IMR-90 (cell line): ENCODE data around the gene TEAD1. TPM values are rescaled to one million over a fixed set of nuclear protein-coding genes. Genes with fewer than 3 reads are reported as not detected.

ENCODE experiments used
- ATAC-seq: fragments of 200-7000 bp; cut with Tn5 transposase; 2 replicates; pipeline ENCODE4 v1.9.1; 2020; ENCODE audit warnings: low read depth, mild to moderate bottlenecking, moderate library complexity
- BruUV-seq: library from RNA; stranded (reverse); fragments of 400-500 nt; replicated peaks from 2 replicates; lab custom pipeline; 2021; lab: Mats Ljungman, UMichigan
- CTCF ChIA-PET: fragments of 300-600 bp; formaldehyde crosslinking; extraction: SDS; loops from one replicate; lab custom pipeline; 2021; ENCODE audit warnings: antibody characterized with exemption; lab: Yijun Ruan, JAX
- POLR2A ChIA-PET: fragments of 300-600 bp; sonication (Branson Sonifier 250); formaldehyde crosslinking; loops from one replicate; lab custom pipeline; 2022; ENCODE audit warnings: antibody characterized with exemption; ENCODE audit not compliant: unreplicated experiment; lab: Charles Lee
- DNase-seq: peaks from one replicate; pipeline ENCODE4 v3.0.0; 2013
- H2AFZ ChIP-seq: replicated peaks from 2 replicates; pipeline ENCODE3; 2013; ENCODE audit warnings: low read length, mild to moderate bottlenecking; ENCODE audit not compliant: poor library complexity
- H2AK5ac ChIP-seq: 2 replicates; pipeline ENCODE4 v1.6.1; 2013; ENCODE audit warnings: low read depth, low read length, inconsistent platforms
- H2AK9ac ChIP-seq: replicated peaks from 2 replicates; pipeline ENCODE3; 2013; ENCODE audit warnings: mild to moderate bottlenecking, low read depth, low read length, moderate library complexity; ENCODE audit not compliant: poor library complexity
- H2BK120ac ChIP-seq: 2 replicates; pipeline ENCODE4 v1.6.1; 2013; ENCODE audit warnings: low read depth, low read length, inconsistent platforms
- H2BK15ac ChIP-seq: 3 replicates; pipeline ENCODE4 v1.6.1; 2013; ENCODE audit warnings: low read depth, low read length, inconsistent platforms
- H2BK20ac ChIP-seq: 2 replicates; pipeline ENCODE4 v1.6.1; 2013; ENCODE audit warnings: low read depth, mild to moderate bottlenecking, inconsistent platforms, low read length, moderate library complexity
- H2BK5ac ChIP-seq: 2 replicates; pipeline ENCODE4 v1.6.1; 2013; ENCODE audit warnings: mild to moderate bottlenecking, low read depth, low read length, inconsistent platforms; ENCODE audit not compliant: poor library complexity, severe bottlenecking
- H3K14ac ChIP-seq: replicated peaks from 2 replicates; pipeline ENCODE4 v1.6.1; 2013; ENCODE audit warnings: low read depth, low read length, inconsistent platforms
- H3K18ac ChIP-seq: 2 replicates; pipeline ENCODE4 v1.6.1; 2013; ENCODE audit warnings: low read depth, low read length, control low read depth
- H3K23ac ChIP-seq: 2 replicates; pipeline ENCODE4 v1.6.1; 2013; ENCODE audit warnings: low read depth, low read length, inconsistent platforms
- H3K27ac ChIP-seq: 2 replicates; pipeline ENCODE4 v1.5.1; 2013; ENCODE audit warnings: mild to moderate bottlenecking, control low read depth, low read length; ENCODE audit not compliant: insufficient read depth
- H3K27me3 ChIP-seq: 2 replicates; pipeline ENCODE4 v1.6.1; 2013; ENCODE audit warnings: low read length; ENCODE audit not compliant: control insufficient read depth, insufficient read depth
- H3K36me3 ChIP-seq: 2 replicates; pipeline ENCODE4 v1.6.1; 2013; ENCODE audit warnings: low read length, mixed read lengths; ENCODE audit not compliant: control insufficient read depth, insufficient read depth
- H3K4ac ChIP-seq: 2 replicates; pipeline ENCODE4 v1.6.1; 2013; ENCODE audit warnings: low read depth, low read length, inconsistent platforms
- H3K4me1 ChIP-seq: 2 replicates; pipeline ENCODE4 v1.6.1; 2013; ENCODE audit warnings: low read length, mixed read lengths; ENCODE audit not compliant: control insufficient read depth, insufficient read depth
- H3K4me2 ChIP-seq: 2 replicates; pipeline ENCODE4 v1.6.1; 2013; ENCODE audit warnings: low read depth, mild to moderate bottlenecking, control low read depth, low read length, moderate library complexity
- H3K4me3 ChIP-seq: 2 replicates; pipeline ENCODE4 v1.5.1; 2013; ENCODE audit warnings: low read depth, mild to moderate bottlenecking, control low read depth, low read length, moderate library complexity; ENCODE audit not compliant: insufficient read depth
- H3K56ac ChIP-seq: 2 replicates; pipeline ENCODE4 v1.6.1; 2013; ENCODE audit warnings: low read length, inconsistent platforms; ENCODE audit not compliant: insufficient read depth; ENCODE audit errors: extremely low read depth
- H3K79me1 ChIP-seq, 2 experiments: 2 replicates each; pipeline ENCODE4 v1.6.1; 2013; ENCODE audit warnings: low read length in 2 of 2, inconsistent platforms in 1 of 2, low read depth in 1 of 2
- H3K9ac ChIP-seq: 2 replicates; pipeline ENCODE4 v1.6.1; 2013; ENCODE audit warnings: low read depth, low read length, control low read depth
- H3K9me1 ChIP-seq: 2 replicates; pipeline ENCODE4 v1.6.1; 2013; ENCODE audit warnings: low read length, inconsistent platforms; ENCODE audit not compliant: insufficient read depth
- H3K9me3 ChIP-seq: 2 replicates; pipeline ENCODE4 v1.6.1; 2013; ENCODE audit warnings: low read length; ENCODE audit not compliant: control insufficient read depth, insufficient read depth
- H4K20me1 ChIP-seq: 2 replicates; pipeline ENCODE4 v1.6.1; 2013; ENCODE audit warnings: low read length, inconsistent platforms; ENCODE audit not compliant: insufficient read depth
- H4K5ac ChIP-seq: 2 replicates; pipeline ENCODE4 v1.6.1; 2013; ENCODE audit warnings: mild to moderate bottlenecking, low read depth, low read length, control low read depth
- H4K8ac ChIP-seq, 2 experiments: 2 replicates each; pipeline ENCODE4 v1.6.1; 2013; ENCODE audit warnings: low read depth in 2 of 2, low read length in 2 of 2, control low read depth in 1 of 2, inconsistent platforms in 1 of 2
- H4K91ac ChIP-seq: 2 replicates; pipeline ENCODE4 v1.6.1; 2013; ENCODE audit warnings: low read depth, low read length, inconsistent platforms; ENCODE audit not compliant: insufficient read depth
- BHLHE40 ChIP-seq: fragments of 150-350 bp; IDR thresholded peaks from 2 replicates; pipeline ENCODE4 v1.6.1; 2016; ENCODE audit warnings: mild to moderate bottlenecking, low read depth, low read length
- CEBPB ChIP-seq: IDR thresholded peaks from 2 replicates; pipeline ENCODE4 v1.6.1; 2012; ENCODE audit warnings: low read depth, low read length, improper control_type of control experiment
- CHD1 ChIP-seq: IDR thresholded peaks from 2 replicates; pipeline ENCODE4 v1.6.1; 2012; ENCODE audit warnings: low read depth, low read length, improper control_type of control experiment
- CTCF ChIP-seq: conservative IDR thresholded peaks from 2 replicates; pipeline ENCODE4 v1.5.1; 2012; ENCODE audit warnings: mild to moderate bottlenecking, low read depth, low read length, improper control_type of control experiment
- ELK1 ChIP-seq: fragments of 150-350 bp; IDR thresholded peaks from 2 replicates; pipeline ENCODE4 v1.6.1; 2016; ENCODE audit warnings: low read depth, mild to moderate bottlenecking, low read length, moderate library complexity, borderline replicate concordance
- FOS ChIP-seq: fragments of 150-350 bp; IDR thresholded peaks from 2 replicates; pipeline ENCODE4 v1.6.1; 2016; ENCODE audit warnings: low read depth, low read length
- MAFK ChIP-seq: IDR thresholded peaks from 2 replicates; pipeline ENCODE4 v1.6.1; 2012; ENCODE audit warnings: low read depth, low read length, improper control_type of control experiment
- MAZ ChIP-seq: IDR thresholded peaks from 2 replicates; pipeline ENCODE4 v1.6.1; 2012; ENCODE audit warnings: low read depth, mild to moderate bottlenecking, low read length, improper control_type of control experiment, moderate library complexity, borderline replicate concordance
- MXI1 ChIP-seq: IDR thresholded peaks from 2 replicates; pipeline ENCODE4 v1.6.1; 2012; ENCODE audit warnings: low read depth, mild to moderate bottlenecking, low read length, moderate library complexity, borderline replicate concordance
- NFE2L2 ChIP-seq: fragments of 150-350 bp; IDR thresholded peaks from 2 replicates; pipeline ENCODE4 v1.6.1; 2016; ENCODE audit warnings: low read depth, mild to moderate bottlenecking, low read length
- POLR2A ChIP-seq: IDR thresholded peaks from 2 replicates; pipeline ENCODE4 v1.6.1; 2012; ENCODE audit warnings: mild to moderate bottlenecking, low read depth, low read length
- RAD21 ChIP-seq: IDR thresholded peaks from 2 replicates; pipeline ENCODE4 v1.6.1; 2012; ENCODE audit warnings: low read length, improper control_type of control experiment
- RCOR1 ChIP-seq: IDR thresholded peaks from 2 replicates; pipeline ENCODE4 v1.6.1; 2012; ENCODE audit warnings: mild to moderate bottlenecking, low read length, improper control_type of control experiment; ENCODE audit not compliant: insufficient replicate concordance
- RFX5 ChIP-seq: IDR thresholded peaks from 2 replicates; pipeline ENCODE4 v1.8.0; 2012; ENCODE audit warnings: low read depth, mild to moderate bottlenecking, low read length, moderate library complexity
- SMC3 ChIP-seq: fragments of 150-350 bp; IDR thresholded peaks from 2 replicates; pipeline ENCODE4 v1.6.1; 2016; ENCODE audit warnings: low read depth, mild to moderate bottlenecking, antibody characterized with exemption, low read length, moderate library complexity
- USF2 ChIP-seq: fragments of 150-350 bp; IDR thresholded peaks from 2 replicates; pipeline ENCODE4 v1.6.1; 2017; ENCODE audit warnings: mild to moderate bottlenecking, antibody characterized with exemption, low read length, low read depth
- WGBS, 2 experiments: methylation state at CpG; one replicate each; pipeline versions ENCODE4 v1.1.5 to v1.1.7; 2013; ENCODE audit warnings: missing lambda C conversion rate in 2 of 2; ENCODE audit not compliant: insufficient read length in 1 of 2; ENCODE audit errors: extremely low coverage in 2 of 2; 5-methylcytosine and 5-hydroxymethylcytosine counted together
- dilution Hi-C: fragments of 300-500 bp; cut with HindIII; formaldehyde crosslinking; loops from one replicate; pipeline ENCODE4 v1.14.3; 2018; ENCODE audit warnings: low sequenced_read_pairs; ENCODE audit not compliant: unreplicated experiment
- in situ Hi-C: fragments of 300-500 bp; cut with MboI; formaldehyde crosslinking; loops from 3 replicates; pipeline ENCODE4 v1.14.3; 2019; ENCODE audit warnings: low sequenced_read_pairs, inconsistent platforms, mixed read lengths
- intact Hi-C: fragments of 100-400 bp; cut with micrococcal nuclease; formaldehyde crosslinking; loops from 2 replicates; pipeline ENCODE4 v1.10.0; 2022
- polyA plus RNA-seq, 3 experiments: library from polyadenylated mRNA; depleted of rRNA; stranded (reverse); fragments of >200 nt; gene quantifications; 2 replicates each; pipeline ENCODE4 v1.2.3, GENCODE V29; 2012; ENCODE audit warnings: low replicate concordance in 1 of 3
- total RNA-seq: library from RNA; depleted of rRNA; stranded (reverse); fragments of >200 nt; gene quantifications from 2 replicates; pipeline ENCODE4 v1.2.3, GENCODE V29; 2012

The TEAD1 gene
- total and polyA plus RNA-seq, 2 of the 4 experiments (the other 2 are of a cell fraction), result 51.8 to 69.2 TPM

- no peak overlapping the region for H3K4me2 ChIP-seq
- in situ Hi-C loops (no loop called here), intact Hi-C loops (no loop called here), dilution Hi-C loops (no loop called here)
- H3K4me1 ChIP-seq, result no peaks in the 10 kb centered on the region
- no peak overlapping the region for H3K4ac ChIP-seq
- no peak overlapping the region for H3K56ac ChIP-seq
- no peak overlapping the region for H2AK5ac ChIP-seq
- H4K20me1 ChIP-seq, result no peaks in the 10 kb centered on the region
- no peak overlapping the region for H2BK5ac ChIP-seq
- H3K4me3 ChIP-seq, result no peak overlapping the region
- no peak overlapping the region for H2BK20ac ChIP-seq
- WGBS, 2 experiments, result no CpG with 5 or more reads among the region's 11 CpGs
- no peak for DNase-seq
- H3K9me3 ChIP-seq, result no peaks in the 10 kb centered on the region
- H2AFZ ChIP-seq, result no peak overlapping the region
- H3K27me3 ChIP-seq, result no peaks in the 10 kb centered on the region
- no peak overlapping the region for H4K5ac ChIP-seq
- peaks cover 0 to 25% of the 10 kb centered on the region in 2 experiments; a peak in 2 of 4 replicates for H3K79me1 ChIP-seq
- H2BK120ac ChIP-seq, result no peak overlapping the region
- peaks cover 34% of the 10 kb centered on the region for H3K36me3 ChIP-seq
- no peak overlapping the region for H4K91ac ChIP-seq
- ChIA-PET POLR2A (interaction anchor here (0.6 kb wide), 1 partner anchor 15 kb away, joined by 3 read pairs; no protein-coding TSS in a partner anchor), CTCF (interaction anchor here (0.6 kb wide), 1 partner anchor 545 kb away, joined by 3 read pairs; no protein-coding TSS in a partner anchor)
- TF ChIP-seq RCOR1 (no peak), RFX5 (no peak), CTCF (no peak), MXI1 (no peak), BHLHE40 (no peak), NFE2L2 (no peak), USF2 (no peak), MAFK (no peak), CEBPB (no peak), ELK1 (no peak), RAD21 (no peak), MAZ (no peak), POLR2A (no peak), CHD1 (no peak), SMC3 (no peak), FOS (no peak)
- peaks cover 2% of the 10 kb centered on the region; the same call in 1 of the 2 replicates for H3K9me1 ChIP-seq
- no TSS peak for BruUV-seq
- no peak overlapping the region for H2BK15ac ChIP-seq
- H3K23ac ChIP-seq, result no peak overlapping the region
- H2AK9ac ChIP-seq, result no peak overlapping the region
- no peak overlapping the region for H3K14ac ChIP-seq
- no peak overlapping the region for H3K18ac ChIP-seq
- no peak overlapping the region for H3K27ac ChIP-seq
- no peak overlapping the region for H3K9ac ChIP-seq
- no peak for ATAC-seq
- H4K8ac ChIP-seq, result no peak overlapping the region
Measured at GRCh38 chr11:12942157-12942556, 267.9 kb downstream of the TEAD1 start.
